Liver (tissue), 3 donors: ENCODE measurements around the gene BET1.

Experiments used
- CTCF ChIP-seq: fragments of 150-350 bp; IDR thresholded peaks from 2 replicates; pipeline ENCODE4 v1.5.1; 2017; ENCODE audit warnings: improper control_type of control experiment, low read depth, low read length; ENCODE audit not compliant: missing input control
- GABPA ChIP-seq, 2 donors: IDR thresholded peaks in 1 of 2; conservative IDR thresholded peaks in 1 of 2; 2 replicates each; pipeline ENCODE4 v1.6.1; 2016; ENCODE audit warnings: antibody characterized with exemption in 2 of 2, mild to moderate bottlenecking in 1 of 2, moderate library complexity in 1 of 2
- JUND ChIP-seq, 2 donors: IDR thresholded peaks; 2 replicates each; pipeline ENCODE4 v1.6.1; 2016; ENCODE audit warnings: antibody characterized with exemption in 2 of 2
- donor health status: healthy.
- donor health status: healthy.

GRCh38 chr7:94012746-94013145, 8.6 kb upstream of the BET1 start:
- TF ChIP-seq CTCF (no peak), GABPA (IDR thresholded peaks at IDR 0.05 in 1 of 2, conservative IDR thresholded peaks at IDR 0.05 in 1 of 2) (no peak), JUND (IDR thresholded peaks at IDR 0.05) (no peak)
